ENCODE data around the gene FAM170B.

FAM170B gene

GRCh38 chr10:49106451-49106850 lies 27.4 kb downstream of the FAM170B start:
- DNase-seq (ENCODE audit: low read depth, low spot score): no peak

GRCh38 chr10:49105076-49105475 lies 28.7 kb downstream of the FAM170B start:
- DNase-seq (ENCODE audit: low read depth, low spot score): no peak

- DNase-seq (ENCODE audit: low read depth, low spot score): no peak
These were observed 29.5 kb downstream of the FAM170B start for GRCh38 chr10:49104323-49104722.

- DNase-seq (ENCODE audit: low read depth, low spot score): no peak
These were observed 30.1 kb downstream of the FAM170B start for GRCh38 chr10:49103761-49104160.

DNA sequence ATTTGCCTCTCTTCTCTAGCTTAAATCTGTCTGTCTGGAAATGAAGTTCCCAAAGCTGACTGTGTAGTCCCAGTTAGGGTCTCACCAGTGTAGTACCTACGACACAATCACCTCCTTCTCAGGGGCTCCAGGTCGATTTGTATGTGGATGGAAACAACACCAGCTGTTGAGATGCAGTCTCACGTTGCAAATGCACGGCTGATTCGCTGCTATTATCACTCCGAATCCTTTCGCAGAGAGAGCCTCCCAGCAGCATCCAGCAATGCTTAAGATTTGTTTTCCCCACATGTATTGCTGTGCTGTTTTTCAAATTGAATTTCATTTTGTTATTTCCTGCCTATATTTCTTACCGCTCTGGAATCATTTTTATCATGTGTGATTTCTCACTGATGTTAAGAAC lies 34.8 kb downstream of the FAM170B start:
- no peak for DNase-seq (ENCODE audit: low read depth, low spot score)

- DNase-seq (ENCODE audit: low read depth, low spot score): no peak
These were observed 36.9 kb downstream of the FAM170B start for GRCh38 chr10:49096890-49097445.

DNA sequence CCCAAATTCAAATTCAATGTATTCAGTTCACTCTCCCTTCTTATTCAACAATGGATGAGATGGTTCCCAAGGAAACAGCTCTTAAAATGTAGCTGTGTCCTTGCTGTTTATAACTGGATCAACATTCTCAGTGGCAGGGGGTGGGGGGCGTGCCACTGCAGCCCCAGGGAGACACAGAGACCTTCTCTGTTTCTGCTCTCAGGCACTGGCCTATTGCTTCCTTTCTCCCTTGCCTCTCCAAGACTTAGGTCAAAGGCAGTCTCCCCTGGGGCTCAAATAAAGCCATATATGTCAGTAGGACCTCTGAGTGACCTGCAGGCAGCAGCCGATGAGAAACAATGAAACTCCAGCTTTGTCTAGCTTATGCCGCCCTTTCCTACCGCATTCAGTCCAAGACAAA lies 39.2 kb downstream of the FAM170B start:
- DNase-seq (ENCODE audit: low read depth, low spot score): no peak

GRCh38 chr10:49093922-49094321 lies 39.9 kb downstream of the FAM170B start:
- DNase-seq (ENCODE audit: low read depth, low spot score): no peak

DNA sequence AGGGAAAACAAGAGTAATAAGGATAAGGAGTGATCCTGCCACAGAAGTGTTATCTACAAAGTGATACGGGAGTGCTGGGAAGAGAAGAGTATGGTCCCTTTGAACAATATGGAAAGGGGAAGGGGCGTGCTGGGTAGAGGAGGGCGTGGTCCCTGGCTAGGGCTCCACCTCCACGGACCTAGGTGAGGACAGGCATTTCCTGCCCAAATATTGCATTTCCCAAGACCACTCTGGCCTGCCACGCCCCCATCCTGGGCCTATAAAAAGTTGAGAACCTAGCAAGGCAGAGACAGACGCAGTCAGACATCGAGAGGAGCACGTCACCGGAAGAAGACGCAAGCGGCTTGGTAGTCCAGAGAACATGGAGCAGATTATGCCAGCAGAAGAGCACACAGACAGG lies 41.3 kb downstream of the FAM170B start:
- DNase-seq (ENCODE audit: low read depth, low spot score): no peak

DNA sequence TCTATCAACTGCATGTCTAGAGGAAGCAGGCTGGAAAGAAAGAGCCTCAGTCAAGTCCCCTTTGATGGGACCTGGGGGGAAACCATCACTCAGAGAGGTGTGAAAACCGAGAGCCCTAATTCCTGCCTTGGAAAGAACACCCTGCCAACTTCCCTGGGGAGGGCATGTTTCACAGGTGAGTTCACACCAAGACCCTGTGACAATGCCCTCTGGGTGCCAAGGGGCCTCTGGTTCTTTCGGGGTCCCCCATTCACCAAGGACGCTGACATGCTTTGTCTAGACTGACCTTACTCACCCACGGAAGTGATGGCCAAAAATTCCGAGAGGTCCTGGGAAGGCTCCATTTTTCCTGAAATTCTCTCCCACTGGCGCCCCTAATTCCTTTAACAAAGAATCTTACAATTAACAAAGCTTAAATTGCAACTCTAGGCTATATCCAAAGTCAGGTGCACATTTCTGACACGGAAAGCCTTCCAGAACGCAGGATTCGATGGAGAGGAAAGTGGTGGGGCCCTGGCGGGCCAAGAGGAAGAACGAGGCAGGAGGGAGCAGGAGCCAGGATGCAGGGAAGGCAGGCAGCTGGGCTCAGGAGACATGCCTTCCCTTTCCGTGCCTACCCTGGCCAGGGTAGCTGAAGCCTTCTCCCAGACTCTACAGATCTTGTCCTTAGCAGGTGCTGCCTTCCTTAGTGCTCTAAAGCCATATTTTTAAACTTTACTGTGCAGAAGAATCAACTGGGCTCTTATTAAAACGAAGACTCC lies 42.2 kb downstream of the FAM170B start:
- DNase-seq (ENCODE audit: low read depth, low spot score): no peak

DNA sequence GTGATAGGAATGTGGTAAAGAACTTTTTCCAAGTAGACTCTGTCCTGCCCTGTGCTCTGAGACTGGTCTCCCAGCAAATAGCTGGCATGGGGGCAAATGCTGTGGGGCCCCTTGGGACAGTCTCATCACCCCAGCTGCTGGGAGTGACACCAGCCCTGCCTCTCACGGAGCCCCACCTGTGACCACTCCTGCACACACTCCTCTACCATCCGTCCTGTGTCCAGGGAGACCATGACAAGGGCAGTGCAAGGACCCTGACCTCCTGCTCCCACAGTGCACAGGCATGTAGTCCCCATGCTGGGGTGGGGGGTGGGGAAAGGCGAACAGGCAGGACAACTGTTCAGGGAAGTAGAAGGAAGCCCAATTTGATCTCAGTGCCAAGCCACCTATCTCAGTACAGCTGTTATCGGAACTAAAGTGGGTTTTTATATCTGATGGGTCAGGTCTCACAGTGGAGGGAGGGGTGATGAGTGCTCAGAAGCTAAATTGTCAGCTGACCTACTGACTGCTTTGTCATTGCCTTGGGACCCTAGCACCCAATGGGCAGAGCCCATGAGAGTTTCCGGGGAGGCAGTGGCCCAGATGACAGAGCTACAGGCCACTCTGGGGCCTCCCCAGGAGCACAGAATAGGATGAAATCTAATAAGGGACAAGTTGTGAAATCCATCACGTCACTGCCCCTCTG lies 43.0 kb downstream of the FAM170B start:
- DNase-seq (ENCODE audit: low read depth, low spot score): no peak

DNA sequence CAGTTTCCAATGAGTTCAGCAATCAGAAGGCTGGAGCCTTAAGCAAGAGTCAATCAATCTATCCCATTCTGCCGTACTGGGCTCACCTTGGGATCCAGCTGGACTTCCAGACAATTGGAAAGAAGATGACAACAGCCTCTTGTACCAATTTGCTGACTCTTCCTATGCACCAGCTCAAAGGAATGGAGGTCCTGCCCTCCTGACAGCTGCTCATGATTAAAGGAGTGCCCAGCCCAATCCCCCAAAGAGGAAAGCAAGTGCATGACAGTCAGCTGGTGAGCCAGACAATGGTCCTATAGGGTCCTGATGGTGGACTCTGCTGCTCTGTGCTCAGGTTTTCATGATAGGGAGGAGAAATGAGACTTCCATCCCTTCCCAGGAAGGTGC lies 43.6 kb downstream of the FAM170B start:
- DNase-seq (ENCODE audit: low read depth, low spot score): no peak

GRCh38 chr10:49089557-49090188 lies 44.1 kb downstream of the FAM170B start:
- peak; percentile 85 for DNase-seq (ENCODE audit: low read depth, low spot score)

GRCh38 chr10:49089152-49089551 lies 44.7 kb downstream of the FAM170B start:
- no peak for DNase-seq (ENCODE audit: low read depth, low spot score)

GRCh38 chr10:49086889-49087288 lies 46.9 kb downstream of the FAM170B start:
- no peak for DNase-seq (ENCODE audit: low read depth, low spot score)

DNA sequence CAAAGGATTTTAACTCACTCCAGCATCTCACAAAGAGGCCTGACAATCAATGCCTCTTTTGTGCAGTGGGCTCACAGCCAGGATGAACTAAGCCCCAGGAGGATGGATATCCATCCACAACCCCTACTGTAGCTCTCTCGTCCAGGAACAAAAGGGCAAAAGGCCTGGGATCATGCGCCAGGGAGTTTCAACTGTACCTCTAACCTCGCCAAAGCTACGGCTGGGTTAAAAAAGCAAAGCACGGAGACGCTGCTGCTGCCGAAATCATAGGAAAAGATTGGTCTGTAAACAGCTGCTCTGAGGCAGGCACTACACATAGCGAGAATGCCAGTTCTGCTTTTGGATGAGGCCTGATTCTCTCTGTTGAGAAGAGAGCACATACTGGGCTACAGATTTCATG lies 50.6 kb downstream of the FAM170B start:
- peak; percentile 69 for DNase-seq (ENCODE audit: low read depth, low spot score)

DNA sequence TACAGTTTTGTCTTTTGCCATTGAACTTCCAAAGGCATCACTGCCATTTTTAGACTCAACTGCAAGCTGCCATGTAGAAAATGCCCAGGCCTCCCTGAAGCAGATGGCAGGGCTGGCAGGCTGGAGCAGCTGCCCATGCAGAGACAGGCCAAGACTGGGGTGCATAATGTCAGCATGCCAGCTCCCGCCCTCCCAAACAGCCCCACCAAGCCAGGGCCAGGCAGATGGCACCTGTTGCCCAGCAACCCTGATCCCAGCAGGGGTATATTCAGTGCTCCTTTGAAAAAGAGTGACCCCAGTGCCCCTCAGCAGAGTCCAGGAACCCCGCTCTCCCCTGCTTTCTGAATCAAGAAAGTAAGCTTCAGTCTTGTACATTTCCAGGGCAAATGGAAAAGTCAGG lies 51.1 kb downstream of the FAM170B start:
- no peak for DNase-seq (ENCODE audit: low read depth, low spot score)

DNA sequence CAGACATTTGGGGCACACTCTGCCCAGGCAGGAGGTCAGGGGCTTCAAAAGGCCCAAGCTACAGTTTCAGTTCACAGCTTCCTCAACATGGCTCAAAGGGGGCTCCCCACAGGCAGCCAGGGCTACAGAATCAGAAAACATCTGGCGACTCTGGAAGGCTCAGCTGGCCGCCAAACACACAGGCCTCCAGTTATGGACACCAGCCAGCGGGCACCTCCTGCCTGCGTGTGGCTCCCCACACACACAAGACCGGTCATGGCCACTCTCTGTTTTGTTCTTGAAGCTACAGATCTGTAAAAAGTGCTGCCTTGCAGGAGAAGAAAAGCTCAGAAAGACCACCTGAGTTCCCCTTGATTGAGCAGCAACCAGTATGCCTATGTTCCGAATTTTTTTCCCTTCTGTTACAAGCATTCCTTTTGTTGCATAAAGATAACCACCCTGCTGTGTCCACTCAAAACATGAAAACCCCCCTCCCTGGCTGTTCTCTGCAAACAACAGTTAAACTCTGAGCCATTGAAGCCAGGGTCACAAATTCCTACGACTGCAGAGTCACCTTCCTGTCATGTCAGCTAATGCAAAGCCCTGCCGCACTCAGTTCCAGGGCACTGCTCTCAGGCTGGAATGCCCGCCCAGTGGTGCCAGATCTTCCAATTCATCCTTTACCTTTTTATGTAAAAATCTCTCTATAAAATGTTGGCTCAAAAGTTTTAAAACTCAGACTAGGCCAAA lies 52.1 kb downstream of the FAM170B start:
- DNase-seq (ENCODE audit: low read depth, low spot score): peak; percentile 77

Data from smooth muscle cell of the brain vasculature (primary cell).